KMS-11 (cell line): ENCODE results near the gene SLC9A9.

Experiments
- H2AFZ ChIP-seq: fragments of 200-600 bp; sonication (generic); 2 replicates; pipeline ENCODE4 v1.6.1; 2016; ENCODE audit warnings: antibody characterized with exemption, mixed run types, low read depth
- H3K27ac ChIP-seq: fragments of 200-600 bp; sonication (generic); 2 replicates; pipeline ENCODE4 v1.6.1; 2016; ENCODE audit warnings: mild to moderate bottlenecking, mixed run types
- H3K27me3 ChIP-seq: fragments of 200-600 bp; sonication (generic); 2 replicates; pipeline ENCODE4 v1.6.1; 2017; ENCODE audit warnings: mild to moderate bottlenecking, low read depth, mixed run types, moderate library complexity; ENCODE audit not compliant: insufficient read depth
- H3K36me3 ChIP-seq: fragments of 200-600 bp; sonication (generic); 2 replicates; pipeline ENCODE4 v1.6.1; 2017; ENCODE audit warnings: mild to moderate bottlenecking, mixed run types; ENCODE audit not compliant: insufficient read depth
- H3K4me1 ChIP-seq: fragments of 200-600 bp; sonication (generic); 2 replicates; pipeline ENCODE4 v1.6.1; 2016; ENCODE audit warnings: mild to moderate bottlenecking, low read depth, mixed run types; ENCODE audit not compliant: poor library complexity, severe bottlenecking
- H3K4me2 ChIP-seq: fragments of 200-600 bp; sonication (generic); 2 replicates; pipeline ENCODE4 v1.7.0; 2016; ENCODE audit warnings: mild to moderate bottlenecking, mixed run types
- H3K4me3 ChIP-seq: fragments of 200-600 bp; sonication (generic); IDR thresholded peaks from 2 replicates; pipeline ENCODE4 v1.6.1; 2017; ENCODE audit warnings: low read depth, low read length, mixed read lengths; ENCODE audit not compliant: insufficient read depth
- H3K79me2 ChIP-seq: fragments of 200-600 bp; sonication (generic); 2 replicates; pipeline ENCODE4 v1.6.1; 2016; ENCODE audit warnings: low read depth, mixed run types; ENCODE audit not compliant: insufficient read depth
- H3K9ac ChIP-seq: fragments of 200-600 bp; sonication (generic); 2 replicates; pipeline ENCODE4 v1.6.1; 2016; ENCODE audit warnings: mild to moderate bottlenecking, mixed run types
- H4K20me1 ChIP-seq: fragments of 200-600 bp; sonication (generic); 2 replicates; pipeline ENCODE4 v1.6.1; 2016; ENCODE audit warnings: mild to moderate bottlenecking, mixed run types; ENCODE audit not compliant: insufficient read depth
- TF ChIP-seq, protein P1 (sequence below): fragments of 200-600 bp; sonication (generic); conservative IDR thresholded peaks from 2 replicates; pipeline ENCODE4 v1.6.1; 2017; ENCODE audit warnings: low read depth, mild to moderate bottlenecking, antibody characterized with exemption, low read length, moderate library complexity, mixed read lengths

SLC9A9 gene

DNA sequence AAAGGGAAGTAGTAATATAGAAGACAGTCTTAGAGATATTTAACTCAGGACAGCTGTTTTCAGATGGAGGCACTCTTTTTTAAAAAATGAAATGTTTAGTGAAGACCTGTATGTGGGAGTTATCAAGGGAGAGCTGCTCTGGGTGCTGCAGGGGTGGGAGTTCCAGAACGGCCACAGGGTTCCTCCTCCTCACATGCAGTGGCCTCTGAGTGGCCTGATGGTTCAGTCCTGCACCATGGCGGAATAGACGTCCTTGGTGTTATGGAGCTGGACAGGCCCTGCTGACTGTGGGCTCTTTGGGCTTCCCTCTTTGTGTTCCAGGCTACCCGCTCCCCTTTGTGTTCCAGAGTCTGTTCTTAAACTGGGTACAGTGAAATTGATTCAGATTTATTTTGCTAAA, 602.6 kb downstream of the SLC9A9 start:
- H3K4me2 ChIP-seq, result no peak overlapping the region
- H3K4me3 ChIP-seq, result no peak overlapping the region
- H3K79me2 ChIP-seq, result no peaks in the 10 kb centered on the region
- H3K36me3 ChIP-seq, result no peaks in the 10 kb centered on the region
- H4K20me1 ChIP-seq, result no peaks in the 10 kb centered on the region
- H3K27ac ChIP-seq, result no peak overlapping the region
- H2AFZ ChIP-seq, result no peak overlapping the region
- no peaks in the 10 kb centered on the region for H3K27me3 ChIP-seq
- TF ChIP-seq, protein P1, sequence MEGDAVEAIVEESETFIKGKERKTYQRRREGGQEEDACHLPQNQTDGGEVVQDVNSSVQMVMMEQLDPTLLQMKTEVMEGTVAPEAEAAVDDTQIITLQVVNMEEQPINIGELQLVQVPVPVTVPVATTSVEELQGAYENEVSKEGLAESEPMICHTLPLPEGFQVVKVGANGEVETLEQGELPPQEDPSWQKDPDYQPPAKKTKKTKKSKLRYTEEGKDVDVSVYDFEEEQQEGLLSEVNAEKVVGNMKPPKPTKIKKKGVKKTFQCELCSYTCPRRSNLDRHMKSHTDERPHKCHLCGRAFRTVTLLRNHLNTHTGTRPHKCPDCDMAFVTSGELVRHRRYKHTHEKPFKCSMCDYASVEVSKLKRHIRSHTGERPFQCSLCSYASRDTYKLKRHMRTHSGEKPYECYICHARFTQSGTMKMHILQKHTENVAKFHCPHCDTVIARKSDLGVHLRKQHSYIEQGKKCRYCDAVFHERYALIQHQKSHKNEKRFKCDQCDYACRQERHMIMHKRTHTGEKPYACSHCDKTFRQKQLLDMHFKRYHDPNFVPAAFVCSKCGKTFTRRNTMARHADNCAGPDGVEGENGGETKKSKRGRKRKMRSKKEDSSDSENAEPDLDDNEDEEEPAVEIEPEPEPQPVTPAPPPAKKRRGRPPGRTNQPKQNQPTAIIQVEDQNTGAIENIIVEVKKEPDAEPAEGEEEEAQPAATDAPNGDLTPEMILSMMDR, result no peak
- H3K4me1 ChIP-seq, result no peaks in the 10 kb centered on the region
- H3K9ac ChIP-seq, result no peak overlapping the region

DNA sequence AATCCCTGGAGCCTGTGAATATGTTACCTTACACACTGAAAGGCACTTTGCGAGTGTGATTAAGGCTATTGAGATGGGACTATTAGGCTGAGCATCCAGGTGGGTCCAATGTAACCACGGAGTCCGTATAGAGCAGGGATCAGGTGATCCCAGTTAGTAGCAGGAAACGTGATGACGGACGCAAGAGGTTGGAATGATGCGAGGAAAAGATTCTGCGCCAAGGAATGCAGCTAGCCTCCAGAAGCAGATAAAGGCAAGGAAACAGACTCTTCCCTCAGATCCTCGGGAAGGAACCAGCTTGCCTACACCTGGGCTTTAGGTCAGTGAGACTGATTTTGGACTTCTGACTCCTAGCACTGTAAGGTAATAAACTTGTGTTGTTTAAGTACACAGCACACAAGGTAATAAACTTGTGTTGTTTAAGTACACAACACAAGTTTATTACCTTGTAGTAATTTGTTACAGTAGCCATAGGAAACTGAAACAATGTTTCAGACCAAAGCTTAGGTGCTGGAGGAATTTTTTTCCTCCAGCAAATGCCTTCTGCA, 603.7 kb downstream of the SLC9A9 start:
- TF ChIP-seq, protein P1, result no peak
- no peaks in the 10 kb centered on the region for H4K20me1 ChIP-seq
- no peak overlapping the region for H3K4me3 ChIP-seq
- no peak overlapping the region for H2AFZ ChIP-seq
- no peak overlapping the region for H3K27ac ChIP-seq
- no peaks in the 10 kb centered on the region for H3K36me3 ChIP-seq
- H3K79me2 ChIP-seq, result no peaks in the 10 kb centered on the region
- no peak overlapping the region for H3K4me2 ChIP-seq
- no peak overlapping the region for H3K9ac ChIP-seq
- H3K27me3 ChIP-seq, result no peaks in the 10 kb centered on the region
- no peaks in the 10 kb centered on the region for H3K4me1 ChIP-seq

DNA sequence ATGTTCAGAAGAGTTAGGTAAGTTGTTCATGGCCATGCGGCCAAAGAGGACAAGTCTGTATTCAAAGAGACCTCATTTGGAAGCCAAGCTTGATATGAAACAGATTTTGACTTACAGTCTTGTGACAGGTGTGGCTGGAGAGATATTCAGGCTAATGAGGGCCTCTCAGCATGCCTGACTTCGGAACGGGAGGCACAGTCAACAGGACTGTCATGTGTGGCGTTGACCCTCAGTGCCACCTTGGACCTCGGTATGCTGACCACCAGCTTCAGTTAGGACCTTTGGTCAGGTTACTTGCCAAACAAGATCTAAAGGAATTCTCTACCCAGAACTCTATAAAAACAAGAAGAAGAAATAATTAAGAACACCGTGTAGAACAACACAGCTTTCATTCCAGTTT, 604.6 kb downstream of the SLC9A9 start:
- H3K4me3 ChIP-seq, result no peak overlapping the region
- H3K4me2 ChIP-seq, result no peak overlapping the region
- H2AFZ ChIP-seq, result no peak overlapping the region
- H3K36me3 ChIP-seq, result no peaks in the 10 kb centered on the region
- H3K27me3 ChIP-seq, result no peaks in the 10 kb centered on the region
- no peaks in the 10 kb centered on the region for H3K4me1 ChIP-seq
- TF ChIP-seq, protein P1, result no peak
- no peaks in the 10 kb centered on the region for H3K79me2 ChIP-seq
- H4K20me1 ChIP-seq, result no peaks in the 10 kb centered on the region
- H3K9ac ChIP-seq, result no peak overlapping the region
- H3K27ac ChIP-seq, result no peak overlapping the region

DNA sequence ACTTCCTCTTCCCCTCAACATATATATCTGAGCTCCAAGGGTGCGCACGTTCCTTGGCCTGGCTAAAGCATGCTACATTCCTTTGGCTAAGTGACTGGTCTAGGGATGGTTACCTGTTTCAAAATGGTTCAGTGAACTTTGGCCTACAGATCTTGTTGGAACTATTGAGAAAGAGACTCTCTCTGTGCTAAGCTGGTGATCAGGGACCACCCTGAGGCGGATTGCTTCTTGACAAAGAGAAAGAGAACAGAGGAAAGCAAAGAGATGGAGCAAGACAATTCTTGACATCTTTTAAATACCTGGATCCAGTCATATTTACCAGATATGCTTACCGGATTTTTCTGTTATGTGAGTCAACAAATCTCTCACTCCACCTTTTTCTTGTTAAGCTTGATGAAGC, 605.6 kb downstream of the SLC9A9 start:
- Histone ChIP-seq H4K20me1 (no peaks in the 10 kb centered on the region), H3K9ac (no peak overlapping the region), H3K4me1 (no peaks in the 10 kb centered on the region), H3K79me2 (no peaks in the 10 kb centered on the region), H3K27me3 (no peaks in the 10 kb centered on the region), H3K4me3 (no peak overlapping the region), H3K27ac (no peak overlapping the region), H3K4me2 (no peak overlapping the region), H2AFZ (no peak overlapping the region), H3K36me3 (no peaks in the 10 kb centered on the region)
- TF ChIP-seq, protein P1, result no peak
